GM12873 (cell line): ENCODE measurements around the gene CD7.

Source experiments
- TF ChIP-seq, protein P1 (sequence below): IDR thresholded peaks from 2 replicates; pipeline ENCODE4 v1.5.1; 2012; ENCODE audit warnings: low read depth, mild to moderate bottlenecking, moderate library complexity, low read length, control low read depth; ENCODE audit not compliant: insufficient read depth; ENCODE audit errors: missing control alignments

Gene CD7

DNA sequence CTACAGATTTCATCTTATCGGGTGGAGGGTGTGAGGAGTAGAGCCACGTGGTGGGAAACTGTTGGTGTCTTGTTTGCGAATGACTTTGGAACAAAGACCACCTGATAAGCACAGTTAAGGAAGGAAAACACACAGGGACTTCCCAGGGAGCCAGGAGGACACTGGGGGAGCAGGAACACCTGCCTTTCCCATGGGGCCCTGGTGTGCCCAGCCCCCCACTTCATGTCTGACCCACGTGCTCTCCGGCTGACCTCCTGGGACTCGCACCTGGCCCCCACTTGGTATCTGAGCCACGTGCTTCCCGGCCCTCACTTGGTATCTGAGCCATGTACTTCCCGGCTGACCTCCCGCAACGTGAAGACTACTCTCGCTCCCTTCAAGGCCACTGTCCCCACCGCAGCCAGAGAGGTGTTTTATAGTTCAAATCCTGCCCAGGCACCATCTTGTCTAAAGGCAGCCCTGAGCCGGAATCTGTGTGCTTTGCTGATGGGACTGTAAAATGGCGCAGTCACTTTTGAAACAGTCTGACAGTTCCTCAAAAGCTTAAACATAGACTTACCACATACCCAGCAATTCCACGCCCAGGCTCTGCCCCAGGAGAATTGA is 38.5 kb downstream of the CD7 start:
- TF ChIP-seq, protein P1, sequence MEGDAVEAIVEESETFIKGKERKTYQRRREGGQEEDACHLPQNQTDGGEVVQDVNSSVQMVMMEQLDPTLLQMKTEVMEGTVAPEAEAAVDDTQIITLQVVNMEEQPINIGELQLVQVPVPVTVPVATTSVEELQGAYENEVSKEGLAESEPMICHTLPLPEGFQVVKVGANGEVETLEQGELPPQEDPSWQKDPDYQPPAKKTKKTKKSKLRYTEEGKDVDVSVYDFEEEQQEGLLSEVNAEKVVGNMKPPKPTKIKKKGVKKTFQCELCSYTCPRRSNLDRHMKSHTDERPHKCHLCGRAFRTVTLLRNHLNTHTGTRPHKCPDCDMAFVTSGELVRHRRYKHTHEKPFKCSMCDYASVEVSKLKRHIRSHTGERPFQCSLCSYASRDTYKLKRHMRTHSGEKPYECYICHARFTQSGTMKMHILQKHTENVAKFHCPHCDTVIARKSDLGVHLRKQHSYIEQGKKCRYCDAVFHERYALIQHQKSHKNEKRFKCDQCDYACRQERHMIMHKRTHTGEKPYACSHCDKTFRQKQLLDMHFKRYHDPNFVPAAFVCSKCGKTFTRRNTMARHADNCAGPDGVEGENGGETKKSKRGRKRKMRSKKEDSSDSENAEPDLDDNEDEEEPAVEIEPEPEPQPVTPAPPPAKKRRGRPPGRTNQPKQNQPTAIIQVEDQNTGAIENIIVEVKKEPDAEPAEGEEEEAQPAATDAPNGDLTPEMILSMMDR: no peak

DNA sequence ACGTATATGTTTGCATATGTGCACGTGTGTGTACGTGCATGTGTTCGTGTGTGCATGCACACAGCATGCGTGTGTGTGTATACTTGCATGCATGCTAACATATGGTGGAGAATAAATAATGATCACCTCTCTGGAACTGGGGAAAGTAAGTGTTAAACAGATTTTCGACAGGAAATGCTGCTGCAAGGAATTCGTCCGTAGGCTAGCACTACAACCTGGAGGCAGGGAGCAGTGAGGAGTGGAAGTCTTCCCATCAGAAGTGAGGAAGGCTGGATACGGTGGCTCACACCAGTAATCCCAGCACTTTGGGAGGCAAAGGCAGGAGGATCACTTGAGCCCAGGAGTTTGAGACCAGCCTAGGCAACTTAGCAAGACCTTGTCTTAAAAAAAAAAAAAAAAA is 39.1 kb downstream of the CD7 start:
- TF ChIP-seq, protein P1: no peak

DNA sequence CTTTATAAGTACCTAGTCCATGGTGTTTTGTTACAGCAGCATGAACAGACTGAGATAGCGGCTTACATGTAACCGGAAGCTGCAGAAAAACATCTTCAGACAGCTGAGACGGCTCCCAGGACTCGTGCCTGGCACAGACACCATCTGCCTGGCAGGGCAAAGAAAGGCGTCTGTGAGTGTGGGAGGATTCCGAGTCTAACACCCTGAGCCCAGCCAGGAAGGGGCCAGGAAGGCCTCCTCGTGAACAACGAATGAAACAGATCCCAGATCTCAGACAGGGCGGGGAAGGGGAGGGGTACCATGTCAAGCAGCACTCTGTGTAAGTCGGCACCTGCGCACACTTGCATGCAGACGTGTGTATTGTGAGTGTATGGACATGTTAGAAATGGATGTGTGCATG is 39.6 kb downstream of the CD7 start:
- TF ChIP-seq, protein P1: no peak

DNA sequence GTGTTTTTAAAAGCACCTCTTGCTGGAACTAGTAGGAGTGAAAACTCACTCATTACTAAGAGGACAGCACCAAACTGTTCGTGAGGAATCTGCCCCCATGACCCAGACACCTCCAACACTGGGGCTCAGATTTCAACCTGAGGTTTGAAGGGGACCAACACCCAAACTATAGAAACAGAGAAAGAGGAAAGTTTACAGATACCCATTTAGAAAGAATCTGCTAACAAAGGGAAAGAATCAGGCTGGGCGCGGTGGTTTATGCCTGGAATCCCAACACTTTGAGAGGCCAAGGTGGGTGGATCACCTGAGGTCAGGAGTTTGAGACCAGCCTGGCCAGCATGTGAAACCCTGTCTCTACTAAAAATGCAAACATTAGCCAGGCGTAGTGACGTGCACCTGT is 40.5 kb downstream of the CD7 start:
- TF ChIP-seq, protein P1: no peak

DNA sequence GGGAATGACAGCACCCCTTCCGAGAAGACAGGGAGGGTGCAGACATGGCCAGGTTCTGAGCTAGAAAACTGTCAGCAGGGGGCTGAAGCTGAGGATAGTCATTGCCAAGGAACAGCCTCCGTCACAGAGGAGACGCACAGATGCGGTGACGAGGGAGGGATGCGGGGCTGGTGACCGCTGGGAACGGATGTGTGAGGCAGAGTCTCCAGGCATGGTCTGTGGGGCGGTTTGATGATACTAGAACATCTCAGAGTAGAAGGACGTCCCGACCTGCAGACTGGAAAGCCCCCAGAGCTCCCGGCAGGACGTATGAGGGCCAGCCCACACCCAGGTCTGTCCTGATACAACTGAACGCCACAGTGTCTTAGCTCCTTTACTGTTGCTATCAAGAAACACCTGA is 42.1 kb downstream of the CD7 start:
- TF ChIP-seq, protein P1: no peak

DNA sequence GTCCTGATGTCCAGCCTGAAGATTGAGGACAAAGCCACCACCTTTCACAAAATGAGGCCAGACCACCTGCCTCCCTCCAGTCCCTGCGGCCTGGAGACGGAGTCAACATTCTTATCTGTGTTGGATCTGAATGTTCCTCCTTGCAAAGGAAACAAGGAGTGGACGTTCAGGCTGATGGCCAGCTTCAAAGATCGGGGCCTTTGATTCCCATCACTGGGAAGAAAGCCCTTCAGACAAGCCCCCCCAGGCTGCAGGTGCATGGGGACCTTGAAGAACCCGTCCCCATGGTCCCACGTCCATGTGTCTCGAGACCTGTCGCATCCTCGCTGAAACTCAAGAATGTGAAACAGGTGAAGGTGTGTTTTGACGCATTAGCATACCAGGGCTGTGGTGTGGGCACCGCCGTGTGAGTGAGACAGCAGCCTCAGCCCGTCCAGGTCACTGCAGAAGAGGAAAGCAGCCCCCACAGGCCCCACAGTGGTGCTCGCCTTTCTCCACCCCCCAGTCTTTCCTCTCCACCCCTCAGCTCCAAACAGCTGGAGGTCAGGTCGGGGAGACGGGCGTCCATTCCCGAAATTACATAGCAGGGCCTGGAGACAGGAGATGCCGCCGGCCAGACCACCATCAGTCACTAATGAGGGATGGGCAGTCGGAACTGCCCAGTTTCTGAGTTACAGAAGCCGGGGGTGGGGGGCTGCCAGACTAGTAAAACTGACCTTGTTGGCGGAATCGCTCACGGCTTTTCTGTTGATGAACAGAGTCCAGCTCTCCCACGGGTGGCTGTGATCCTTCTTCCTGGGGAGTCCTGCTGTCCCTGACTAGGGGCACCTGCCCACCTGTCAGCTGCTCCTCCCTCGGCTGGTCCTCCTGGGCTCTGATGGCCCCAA is 43.0 kb downstream of the CD7 start:
- TF ChIP-seq, protein P1: no peak

DNA sequence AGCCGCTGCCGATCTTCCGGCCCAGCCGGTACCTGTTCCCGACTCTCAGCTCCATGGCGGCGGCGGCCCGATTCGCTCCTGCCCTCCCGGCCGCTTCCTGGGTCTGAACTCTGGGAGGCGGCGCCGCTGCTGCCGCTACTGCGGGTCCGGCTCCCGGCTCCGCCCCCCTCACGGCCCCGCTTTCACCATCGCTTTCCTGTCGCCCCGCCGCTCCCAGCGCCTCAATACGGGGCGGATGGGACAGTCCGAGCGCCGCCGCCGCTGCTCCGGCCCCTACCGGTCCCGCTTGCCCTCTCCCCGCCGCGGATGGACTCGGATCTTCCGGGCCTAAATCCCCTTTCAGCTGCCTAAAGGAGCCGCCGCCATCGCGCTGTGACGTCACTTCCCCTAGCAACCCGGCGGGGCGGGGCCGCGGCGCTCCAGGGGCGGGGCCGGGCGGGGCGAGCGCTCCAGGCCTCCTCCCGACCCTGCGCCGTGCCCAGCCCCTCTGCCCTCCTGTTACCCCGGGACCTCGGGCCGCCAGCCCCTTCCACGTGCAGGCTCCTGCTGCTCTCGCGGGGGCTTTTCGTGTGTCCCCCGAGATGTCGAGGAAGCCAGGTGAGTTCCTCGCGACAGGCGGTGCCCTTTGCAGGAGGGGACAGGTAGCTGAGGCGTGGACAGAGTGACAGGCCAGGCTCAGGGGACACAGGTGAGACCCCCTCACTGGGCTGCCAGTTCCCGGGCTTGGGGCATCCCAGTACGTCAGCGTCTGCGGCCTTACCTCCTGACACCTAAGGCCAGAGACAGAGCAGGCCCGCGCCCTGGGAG is 43.9 kb downstream of the CD7 start, which contains the start of gene CSNK1D:
CSNK1D (minus strand) TSS at position 374 of the 807 bp plus-strand sequence; CDS start at position 55, 319 bp downstream.
- TF ChIP-seq, protein P1: no peak
